ENCODE results near the gene AASDHPPT. TPM values are rescaled to one million over a fixed set of nuclear protein-coding genes. Genes with fewer than 3 reads are reported as not detected.

Gene AASDHPPT
- total RNA-seq, 4 donors from 2014 or later = 35.3 to 49.0 (median 42.4) TPM

GRCh38 chr11:106121570-106122320, 44.3 kb downstream of the AASDHPPT start:
- H3K36me3 ChIP-seq = no peaks in the 10 kb centered on the region
- no peak for DNase-seq
- H3K27me3 ChIP-seq = no peaks in the 10 kb centered on the region
- intact Hi-C loops (cut with DNase I) = no loop called here
- WGBS, 2 donors = 48 to 53% methylated on average over 6 of the region's 6 CpGs
- TF ChIP-seq CTCF (IDR thresholded peaks at IDR 0.05) = no peak
- no peak for TF ChIP-seq POLR2A (IDR thresholded peaks at IDR 0.05)
- no peak overlapping the region for H3K4me3 ChIP-seq (replicated peaks in 1 of 3)
- no peaks in the 10 kb centered on the region for H3K4me1 ChIP-seq
- H3K27ac ChIP-seq = no peak overlapping the region
- no peaks in the 10 kb centered on the region for H3K9me3 ChIP-seq

- TF ChIP-seq POLR2A (IDR thresholded peaks at IDR 0.05) (no peak), CTCF (IDR thresholded peaks at IDR 0.05) (no peak)
- DNase-seq = no peak
- no peaks in the 10 kb centered on the region for H3K27me3 ChIP-seq
- no peaks in the 10 kb centered on the region for H3K9me3 ChIP-seq
- no peak overlapping the region for H3K4me3 ChIP-seq (replicated peaks in 1 of 3)
- no peaks in the 10 kb centered on the region for H3K4me1 ChIP-seq
- H3K36me3 ChIP-seq = no peaks in the 10 kb centered on the region
- WGBS, 2 donors = 73 to 75% methylated on average over 3 of the region's 3 CpGs
- intact Hi-C loops (cut with DNase I) = no loop called here
- no peak overlapping the region for H3K27ac ChIP-seq
Observed at GRCh38 chr11:106127604-106128003, 50.1 kb downstream of the AASDHPPT start.

- 88 to 91% methylated on average over 2 of the region's 2 CpGs for WGBS, 2 donors
- H3K27ac ChIP-seq = no peak overlapping the region
- H3K36me3 ChIP-seq = no peaks in the 10 kb centered on the region
- no peaks in the 10 kb centered on the region for H3K9me3 ChIP-seq
- no peak for DNase-seq
- intact Hi-C loops (cut with DNase I) = no loop called here
- TF ChIP-seq POLR2A (IDR thresholded peaks at IDR 0.05) (no peak), CTCF (IDR thresholded peaks at IDR 0.05) (no peak)
- H3K27me3 ChIP-seq = no peaks in the 10 kb centered on the region
- no peaks in the 10 kb centered on the region for H3K4me1 ChIP-seq
- H3K4me3 ChIP-seq (replicated peaks in 1 of 3) = no peak overlapping the region
Observed at GRCh38 chr11:106128740-106129139, 51.3 kb downstream of the AASDHPPT start.

GRCh38 chr11:106131998-106132397, 54.5 kb downstream of the AASDHPPT start:
- TF ChIP-seq POLR2A (IDR thresholded peaks at IDR 0.05) = no peak
- TF ChIP-seq CTCF (IDR thresholded peaks at IDR 0.05) = no peak
- no peaks in the 10 kb centered on the region for H3K9me3 ChIP-seq
- intact Hi-C loops (cut with DNase I) = no loop called here
- H3K4me3 ChIP-seq (replicated peaks in 1 of 3) = no peak overlapping the region
- H3K27me3 ChIP-seq = no peaks in the 10 kb centered on the region
- no peaks in the 10 kb centered on the region for H3K36me3 ChIP-seq
- 85 to 88% methylated on average over 2 of the region's 2 CpGs for WGBS, 2 donors
- H3K4me1 ChIP-seq = no peaks in the 10 kb centered on the region
- no peak for DNase-seq
- no peak overlapping the region for H3K27ac ChIP-seq

- intact Hi-C loops (cut with DNase I) = no loop called here
- H3K27me3 ChIP-seq = no peaks in the 10 kb centered on the region
- H3K36me3 ChIP-seq = no peaks in the 10 kb centered on the region
- no peaks in the 10 kb centered on the region for H3K4me1 ChIP-seq
- no peak overlapping the region for H3K4me3 ChIP-seq (replicated peaks in 1 of 3)
- TF ChIP-seq CTCF (IDR thresholded peaks at IDR 0.05) = no peak
- no peaks in the 10 kb centered on the region for H3K9me3 ChIP-seq
- H3K27ac ChIP-seq = no peak overlapping the region
- no peak for DNase-seq
- 84 to 86% methylated on average over 3 of the region's 3 CpGs for WGBS, 2 donors
Observed at GRCh38 chr11:106132582-106133354, 55.3 kb downstream of the AASDHPPT start.

Measured in thyroid gland (tissue), 4 donors.